ENCODE results near the gene IGFBP1. TPM values are rescaled to one million over a fixed set of nuclear protein-coding genes. Genes with fewer than 3 reads are reported as not detected.

Gene IGFBP1
- total and polyA plus RNA-seq, 2 donors (not counting 1 experiment from before 2014, with no cell fraction given) = not detected

DNA sequence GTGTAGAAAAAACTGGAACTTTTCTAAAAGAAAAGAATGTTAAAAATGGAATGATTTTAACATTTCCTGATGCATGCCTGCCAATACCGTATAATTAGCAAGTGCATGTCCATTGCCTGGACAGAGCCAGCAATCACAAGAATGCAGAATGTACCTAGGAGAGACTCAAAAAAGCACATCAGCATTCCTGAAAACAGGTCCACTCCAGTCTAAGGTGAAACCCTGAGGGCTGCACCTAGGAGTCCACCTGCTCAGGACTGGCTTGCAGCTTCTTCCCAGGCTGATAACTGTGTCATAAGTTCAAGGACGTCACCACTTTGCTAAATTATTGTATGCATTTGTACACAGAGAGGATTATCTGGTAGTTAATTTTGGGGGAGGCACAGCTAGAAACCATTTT lies 20.8 kb upstream of the IGFBP1 start:
- Histone ChIP-seq H3K9me3 (ENCODE audit: control extremely low read depth in 1 of 3, control insufficient read depth in 2 of 3, insufficient read depth in 1 of 3, low read length in 2 of 3) (peaks cover 0 to 4% (median 0%) of the 10 kb centered on the region in 3 donors), H3K27me3 (replicated peaks in 1 of 4; ENCODE audit: control extremely low read depth in 1 of 4, control insufficient read depth in 3 of 4, insufficient read depth in 4 of 4, low read length in 3 of 4) (peaks cover 0 to 3% (median under 1%) of the 10 kb centered on the region in 4 experiments), H3K4me3 (ENCODE audit: control extremely low read depth in 1 of 5, extremely low read depth in 1 of 5, insufficient read depth in 1 of 5, low read depth in 2 of 5, low read length in 4 of 5) (no peak overlapping the region), H3K36me3 (replicated peaks in 1 of 2; ENCODE audit: control extremely low read depth in 1 of 2, control insufficient read depth in 1 of 2, extremely low read depth in 1 of 2, insufficient read depth in 2 of 2, low read length in 1 of 2) (no peaks in the 10 kb centered on the region), H3K27ac (ENCODE audit: low read length in 2 of 2) (no peak overlapping the region), H3K4me2 (replicated peaks; ENCODE audit: low read depth, low read length, poor library complexity, severe bottlenecking) (no peak overlapping the region), H3K79me2 (ENCODE audit: control insufficient read depth, insufficient read depth, low read length) (no peaks in the 10 kb centered on the region), H3K9ac (ENCODE audit: low read length) (no peak overlapping the region), H3K4me1 (ENCODE audit: control insufficient read depth in 2 of 2, insufficient read depth in 2 of 2, low read length in 2 of 2) (no peaks in the 10 kb centered on the region), H2AFZ (ENCODE audit: insufficient read depth, low read depth, low read length, poor library complexity, severe bottlenecking) (no peak overlapping the region), H4K20me1 (ENCODE audit: control insufficient read depth, insufficient read depth, low read length, poor library complexity, severe bottlenecking) (no peaks in the 10 kb centered on the region)
- no peak overlapping the region for H3K27ac Mint-ChIP-seq
- intact Hi-C loops (cut with micrococcal nuclease) = no loop called here
- peaks cover 5% of the 10 kb centered on the region for H3K9me3 Mint-ChIP-seq (ENCODE audit: insufficient read depth)
- ChIA-PET POLR2A (no interaction called here), CTCF (no interaction called here)
- TF ChIP-seq CTCF (IDR thresholded peaks at IDR 0.05) (no peak), EZH2 (IDR thresholded peaks at IDR 0.05; ENCODE audit: borderline replicate concordance, insufficient read depth, low read depth, low read length, poor library complexity, severe bottlenecking) (no peak)
- DNase-seq = no peak
- no peak overlapping the region for H3K4me3 Mint-ChIP-seq
- no peak for ATAC-seq (ENCODE audit: low read depth)
- H3K27me3 Mint-ChIP-seq = peaks cover 11% of the 10 kb centered on the region
- 89% methylated on average over 1 of the region's 2 CpGs for WGBS (ENCODE audit: insufficient coverage)
- no peaks in the 10 kb centered on the region for H3K4me1 Mint-ChIP-seq

- no peak overlapping the region for H3K4me3 Mint-ChIP-seq
- CTCF ChIA-PET = interaction anchor here (0.8 kb wide), 1 partner anchor 685 kb away, joined by 3 read pairs; no protein-coding TSS in a partner anchor
- H3K27me3 Mint-ChIP-seq = peaks cover 4% of the 10 kb centered on the region
- H3K9me3 Mint-ChIP-seq (ENCODE audit: insufficient read depth) = peaks cover 5% of the 10 kb centered on the region
- 80% methylated on average over 2 of the region's 4 CpGs for WGBS (ENCODE audit: insufficient coverage)
- Histone ChIP-seq H3K36me3 (replicated peaks in 1 of 2; ENCODE audit: control extremely low read depth in 1 of 2, control insufficient read depth in 1 of 2, extremely low read depth in 1 of 2, insufficient read depth in 2 of 2, low read length in 1 of 2) (no peaks in the 10 kb centered on the region), H3K79me2 (ENCODE audit: control insufficient read depth, insufficient read depth, low read length) (no peaks in the 10 kb centered on the region), H3K27ac (ENCODE audit: low read length in 2 of 2) (no peak overlapping the region), H3K9ac (ENCODE audit: low read length) (no peak overlapping the region), H2AFZ (ENCODE audit: insufficient read depth, low read depth, low read length, poor library complexity, severe bottlenecking) (no peak overlapping the region), H3K27me3 (replicated peaks in 1 of 4; ENCODE audit: control extremely low read depth in 1 of 4, control insufficient read depth in 3 of 4, insufficient read depth in 4 of 4, low read length in 3 of 4) (peaks cover 0 to under 1% (median 0%) of the 10 kb centered on the region in 4 experiments), H4K20me1 (ENCODE audit: control insufficient read depth, insufficient read depth, low read length, poor library complexity, severe bottlenecking) (no peaks in the 10 kb centered on the region), H3K9me3 (ENCODE audit: control extremely low read depth in 1 of 3, control insufficient read depth in 2 of 3, insufficient read depth in 1 of 3, low read length in 2 of 3) (peaks cover 0 to 4% (median 0%) of the 10 kb centered on the region in 3 donors), H3K4me3 (ENCODE audit: control extremely low read depth in 1 of 5, extremely low read depth in 1 of 5, insufficient read depth in 1 of 5, low read depth in 2 of 5, low read length in 4 of 5) (no peak overlapping the region), H3K4me1 (ENCODE audit: control insufficient read depth in 2 of 2, insufficient read depth in 2 of 2, low read length in 2 of 2) (no peaks in the 10 kb centered on the region), H3K4me2 (replicated peaks; ENCODE audit: low read depth, low read length, poor library complexity, severe bottlenecking) (no peak overlapping the region)
- no peak for DNase-seq
- H3K4me1 Mint-ChIP-seq = no peaks in the 10 kb centered on the region
- no peak for ATAC-seq (ENCODE audit: low read depth)
- no peak overlapping the region for H3K27ac Mint-ChIP-seq
- TF ChIP-seq EZH2 (IDR thresholded peaks at IDR 0.05; ENCODE audit: borderline replicate concordance, insufficient read depth, low read depth, low read length, poor library complexity, severe bottlenecking) (no peak), CTCF (IDR thresholded peaks at IDR 0.05) (no peak)
- intact Hi-C loops (cut with micrococcal nuclease) = no loop called here
- POLR2A ChIA-PET = no interaction called here
Measured at GRCh38 chr7:45869426-45869825, 18.9 kb upstream of the IGFBP1 start.

Data from B cell (primary cell).